ENCODE data around the gene FALEC. TPM values are rescaled to one million over a fixed set of nuclear protein-coding genes. Genes with fewer than 3 reads are reported as not detected.

FALEC gene
- total and polyA plus RNA-seq, 2 experiments from 2014 or later: 1.7 TPM; not detected in 1

DNA sequence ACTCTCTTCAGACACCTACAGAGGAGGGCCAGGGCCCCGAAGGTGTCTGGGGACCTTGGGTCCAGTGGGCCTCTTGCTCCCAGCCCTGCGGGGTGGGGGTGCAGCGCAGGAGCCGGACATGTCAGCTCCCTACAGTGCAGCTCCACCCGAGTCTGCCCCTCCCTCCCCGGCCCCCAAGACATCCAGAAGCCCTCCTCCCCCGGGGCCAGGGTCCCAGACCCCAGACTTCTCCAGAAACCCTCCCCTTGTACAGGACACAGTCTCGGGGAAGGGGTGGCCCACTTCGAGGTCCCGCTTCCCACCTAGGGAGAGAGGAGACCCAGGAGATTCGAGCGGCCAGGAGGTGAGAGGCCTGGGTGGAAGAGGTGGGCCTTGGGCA, 37.3 kb downstream of the FALEC start:
- H4K20me1 ChIP-seq (replicated peaks; ENCODE audit: insufficient read depth): no peaks in the 10 kb centered on the region
- Mint-ChIP-seq H3K9me3 (no peaks in the 10 kb centered on the region), H3K27me3 (ENCODE audit: insufficient read depth, low read depth, poor library complexity) (peaks cover 20% of the 10 kb centered on the region), H3K4me1 (peaks cover 37% of the 10 kb centered on the region), H3K27ac (no peak overlapping the region), H3K36me3 (ENCODE audit: low read depth) (no peaks in the 10 kb centered on the region; the same call in 2 of the 3 replicates), H3K4me3 (no peak overlapping the region)
- no peak overlapping the region for H3K4me3 ChIP-seq
- H3K27me3 ChIP-seq (ENCODE audit: insufficient read depth): peaks cover 17% of the 10 kb centered on the region
- no peak for ATAC-seq
- H3K79me2 ChIP-seq (replicated peaks; ENCODE audit: insufficient read depth): no peaks in the 10 kb centered on the region
- DNase-seq (ENCODE audit: low spot score): no peak
- no peaks in the 10 kb centered on the region for H3K9me2 ChIP-seq (ENCODE audit: insufficient read depth)
- peaks cover 4% of the 10 kb centered on the region for H3F3A ChIP-seq (replicated peaks; ENCODE audit: low read depth)
- H3K4me2 ChIP-seq: no peak overlapping the region
- H3K27ac ChIP-seq (ENCODE audit: low read depth): no peak overlapping the region
- H2AFZ ChIP-seq: no peak overlapping the region
- TF ChIP-seq EZH2 (IDR thresholded peaks at IDR 0.05; ENCODE audit: low read depth, unreplicated experiment): no peak
- no peak for TF ChIP-seq ZNF331 (CRISPR knock-in tag; IDR thresholded peaks at IDR 0.05; ENCODE audit: low read depth)
- no peak for TF ChIP-seq POLR2AphosphoS5 (IDR thresholded peaks at IDR 0.05; ENCODE audit: low read depth)
- TF ChIP-seq ZNF114 (CRISPR knock-in tag; IDR thresholded peaks at IDR 0.05): no peak
- peaks cover 15% of the 10 kb centered on the region; the same call in 1 of the 2 replicates for H3K4me1 ChIP-seq (ENCODE audit: insufficient read depth)
- H3K36me3 ChIP-seq (ENCODE audit: insufficient read depth): no peaks in the 10 kb centered on the region

DNA sequence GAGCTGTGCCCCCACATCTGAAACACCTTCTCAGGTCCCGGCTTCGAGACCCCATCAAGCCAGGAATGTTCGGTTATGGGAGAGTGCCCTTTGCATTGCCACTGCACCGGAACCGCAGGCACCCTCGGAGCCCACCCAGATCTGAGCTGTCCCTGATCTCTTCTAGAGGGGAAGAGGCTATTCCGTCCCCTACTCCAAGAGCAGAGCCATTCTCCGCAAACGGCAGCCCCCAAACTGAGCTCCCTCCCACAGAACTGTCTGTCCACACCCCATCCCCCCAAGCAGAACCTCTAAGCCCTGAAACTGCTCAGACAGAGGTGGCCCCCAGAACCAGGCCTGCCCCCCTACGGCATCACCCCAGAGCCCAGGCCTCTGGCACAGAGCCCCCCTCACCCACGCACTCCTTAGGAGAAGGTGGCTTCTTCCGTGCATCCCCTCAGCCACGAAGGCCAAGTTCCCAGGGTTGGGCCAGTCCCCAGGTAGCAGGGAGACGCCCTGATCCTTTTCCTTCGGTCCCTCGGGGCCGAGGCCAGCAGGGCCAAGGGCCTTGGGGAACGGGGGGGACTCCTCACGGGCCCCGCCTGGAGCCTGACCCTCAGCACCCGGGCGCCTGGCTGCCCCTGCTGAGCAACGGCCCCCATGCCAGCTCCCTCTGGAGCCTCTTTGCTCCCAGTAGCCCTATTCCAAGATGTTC, 38.0 kb downstream of the FALEC start:
- no peak overlapping the region for H3K27ac Mint-ChIP-seq
- TF ChIP-seq, protein P1, sequence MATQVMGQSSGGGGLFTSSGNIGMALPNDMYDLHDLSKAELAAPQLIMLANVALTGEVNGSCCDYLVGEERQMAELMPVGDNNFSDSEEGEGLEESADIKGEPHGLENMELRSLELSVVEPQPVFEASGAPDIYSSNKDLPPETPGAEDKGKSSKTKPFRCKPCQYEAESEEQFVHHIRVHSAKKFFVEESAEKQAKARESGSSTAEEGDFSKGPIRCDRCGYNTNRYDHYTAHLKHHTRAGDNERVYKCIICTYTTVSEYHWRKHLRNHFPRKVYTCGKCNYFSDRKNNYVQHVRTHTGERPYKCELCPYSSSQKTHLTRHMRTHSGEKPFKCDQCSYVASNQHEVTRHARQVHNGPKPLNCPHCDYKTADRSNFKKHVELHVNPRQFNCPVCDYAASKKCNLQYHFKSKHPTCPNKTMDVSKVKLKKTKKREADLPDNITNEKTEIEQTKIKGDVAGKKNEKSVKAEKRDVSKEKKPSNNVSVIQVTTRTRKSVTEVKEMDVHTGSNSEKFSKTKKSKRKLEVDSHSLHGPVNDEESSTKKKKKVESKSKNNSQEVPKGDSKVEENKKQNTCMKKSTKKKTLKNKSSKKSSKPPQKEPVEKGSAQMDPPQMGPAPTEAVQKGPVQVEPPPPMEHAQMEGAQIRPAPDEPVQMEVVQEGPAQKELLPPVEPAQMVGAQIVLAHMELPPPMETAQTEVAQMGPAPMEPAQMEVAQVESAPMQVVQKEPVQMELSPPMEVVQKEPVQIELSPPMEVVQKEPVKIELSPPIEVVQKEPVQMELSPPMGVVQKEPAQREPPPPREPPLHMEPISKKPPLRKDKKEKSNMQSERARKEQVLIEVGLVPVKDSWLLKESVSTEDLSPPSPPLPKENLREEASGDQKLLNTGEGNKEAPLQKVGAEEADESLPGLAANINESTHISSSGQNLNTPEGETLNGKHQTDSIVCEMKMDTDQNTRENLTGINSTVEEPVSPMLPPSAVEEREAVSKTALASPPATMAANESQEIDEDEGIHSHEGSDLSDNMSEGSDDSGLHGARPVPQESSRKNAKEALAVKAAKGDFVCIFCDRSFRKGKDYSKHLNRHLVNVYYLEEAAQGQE (IDR thresholded peaks at IDR 0.05; ENCODE audit: unreplicated experiment): no peak
- no peak for TF ChIP-seq ZNF114 (CRISPR knock-in tag; IDR thresholded peaks at IDR 0.05)
- no peak for TF ChIP-seq POLR2AphosphoS5 (IDR thresholded peaks at IDR 0.05; ENCODE audit: low read depth)
- TF ChIP-seq CREB1 (CRISPR knock-in tag; IDR thresholded peaks at IDR 0.05; ENCODE audit: low read depth): no peak
- TF ChIP-seq, protein P2, sequence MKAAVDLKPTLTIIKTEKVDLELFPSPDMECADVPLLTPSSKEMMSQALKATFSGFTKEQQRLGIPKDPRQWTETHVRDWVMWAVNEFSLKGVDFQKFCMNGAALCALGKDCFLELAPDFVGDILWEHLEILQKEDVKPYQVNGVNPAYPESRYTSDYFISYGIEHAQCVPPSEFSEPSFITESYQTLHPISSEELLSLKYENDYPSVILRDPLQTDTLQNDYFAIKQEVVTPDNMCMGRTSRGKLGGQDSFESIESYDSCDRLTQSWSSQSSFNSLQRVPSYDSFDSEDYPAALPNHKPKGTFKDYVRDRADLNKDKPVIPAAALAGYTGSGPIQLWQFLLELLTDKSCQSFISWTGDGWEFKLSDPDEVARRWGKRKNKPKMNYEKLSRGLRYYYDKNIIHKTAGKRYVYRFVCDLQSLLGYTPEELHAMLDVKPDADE (IDR thresholded peaks at IDR 0.05): no peak
- TF ChIP-seq, protein P3, sequence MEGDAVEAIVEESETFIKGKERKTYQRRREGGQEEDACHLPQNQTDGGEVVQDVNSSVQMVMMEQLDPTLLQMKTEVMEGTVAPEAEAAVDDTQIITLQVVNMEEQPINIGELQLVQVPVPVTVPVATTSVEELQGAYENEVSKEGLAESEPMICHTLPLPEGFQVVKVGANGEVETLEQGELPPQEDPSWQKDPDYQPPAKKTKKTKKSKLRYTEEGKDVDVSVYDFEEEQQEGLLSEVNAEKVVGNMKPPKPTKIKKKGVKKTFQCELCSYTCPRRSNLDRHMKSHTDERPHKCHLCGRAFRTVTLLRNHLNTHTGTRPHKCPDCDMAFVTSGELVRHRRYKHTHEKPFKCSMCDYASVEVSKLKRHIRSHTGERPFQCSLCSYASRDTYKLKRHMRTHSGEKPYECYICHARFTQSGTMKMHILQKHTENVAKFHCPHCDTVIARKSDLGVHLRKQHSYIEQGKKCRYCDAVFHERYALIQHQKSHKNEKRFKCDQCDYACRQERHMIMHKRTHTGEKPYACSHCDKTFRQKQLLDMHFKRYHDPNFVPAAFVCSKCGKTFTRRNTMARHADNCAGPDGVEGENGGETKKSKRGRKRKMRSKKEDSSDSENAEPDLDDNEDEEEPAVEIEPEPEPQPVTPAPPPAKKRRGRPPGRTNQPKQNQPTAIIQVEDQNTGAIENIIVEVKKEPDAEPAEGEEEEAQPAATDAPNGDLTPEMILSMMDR (conservative IDR thresholded peaks at IDR 0.05; ENCODE audit: low read depth in 2 of 2): no peak

More for the DNA sequence above, 38.0 kb downstream of the FALEC start:
- Mint-ChIP-seq H3K4me3 (no peak overlapping the region), H3K9me3 (no peaks in the 10 kb centered on the region), H3K36me3 (ENCODE audit: low read depth) (no peaks in the 10 kb centered on the region; the same call in 2 of the 3 replicates), H3K4me1 (peaks cover 34% of the 10 kb centered on the region), H3K27me3 (ENCODE audit: insufficient read depth, low read depth, poor library complexity) (peaks cover 13% of the 10 kb centered on the region)
- H3F3A ChIP-seq (replicated peaks; ENCODE audit: low read depth): peaks cover 1% of the 10 kb centered on the region
- ATAC-seq: no peak
- peaks cover 10% of the 10 kb centered on the region for H3K27me3 ChIP-seq (ENCODE audit: insufficient read depth)
- no peaks in the 10 kb centered on the region for H4K20me1 ChIP-seq (replicated peaks; ENCODE audit: insufficient read depth)
- H3K79me2 ChIP-seq (replicated peaks; ENCODE audit: insufficient read depth): no peaks in the 10 kb centered on the region
- H3K9me2 ChIP-seq (ENCODE audit: insufficient read depth): no peaks in the 10 kb centered on the region
- H3K27ac ChIP-seq (ENCODE audit: low read depth): no peak overlapping the region
- H3K4me1 ChIP-seq (ENCODE audit: insufficient read depth): peaks cover 15% of the 10 kb centered on the region; the same call in 1 of the 2 replicates
- H2AFZ ChIP-seq: no peak overlapping the region
- no peak overlapping the region for H3K4me2 ChIP-seq
- DNase-seq (ENCODE audit: low spot score): no peak
- no peaks in the 10 kb centered on the region for H3K36me3 ChIP-seq (ENCODE audit: insufficient read depth)
- H3K4me3 ChIP-seq: no peak overlapping the region

All from GM23338 (cell line).